Trophoblast cell (in vitro differentiated cells and primary cell): ENCODE results near the gene RPIA.
A peak's percentile ranks its signal among the peaks of the same experiment; 100 is the strongest.

Experiments
- DNase-seq, 2 donors: peaks; one replicate each; pipeline ENCODE4 v3.0.0-alpha.2; 2016
- H2AFZ ChIP-seq: 2 replicates; pipeline ENCODE4 v1.6.1; 2013; ENCODE audit warnings: low read length, moderate library complexity, mild to moderate bottlenecking; ENCODE audit not compliant: insufficient read depth, poor library complexity
- H2AK5ac ChIP-seq: 2 replicates; pipeline ENCODE4 v1.6.1; 2013; ENCODE audit warnings: mild to moderate bottlenecking, low read length
- H2BK120ac ChIP-seq: 2 replicates; pipeline ENCODE4 v1.6.1; 2013; ENCODE audit warnings: low read length, mild to moderate bottlenecking, moderate library complexity; ENCODE audit not compliant: insufficient read depth, poor library complexity
- H2BK12ac ChIP-seq: 2 replicates; pipeline ENCODE4 v1.6.1; 2013; ENCODE audit warnings: mild to moderate bottlenecking, low read length, moderate library complexity
- H2BK5ac ChIP-seq: 2 replicates; pipeline ENCODE4 v1.6.1; 2013; ENCODE audit warnings: low read length, low read depth, moderate library complexity, mild to moderate bottlenecking; ENCODE audit not compliant: poor library complexity
- H3K14ac ChIP-seq: 2 replicates; pipeline ENCODE4 v1.6.1; 2013; ENCODE audit warnings: mild to moderate bottlenecking, low read length
- H3K18ac ChIP-seq: 2 replicates; pipeline ENCODE4 v1.6.1; 2013; ENCODE audit warnings: mild to moderate bottlenecking, low read length
- H3K23ac ChIP-seq: 2 replicates; pipeline ENCODE4 v1.6.1; 2013; ENCODE audit warnings: low read length
- H3K27ac ChIP-seq: 2 replicates; pipeline ENCODE4 v1.5.1; 2013; ENCODE audit warnings: low read depth, mild to moderate bottlenecking, inconsistent platforms, low read length, moderate library complexity
- H3K27me3 ChIP-seq: 2 replicates; pipeline ENCODE4 v1.6.1; 2013; ENCODE audit warnings: inconsistent platforms, mild to moderate bottlenecking, low read length, moderate library complexity; ENCODE audit not compliant: insufficient read depth
- H3K36me3 ChIP-seq, 2 experiments: 1 replicate in 1 of 2; 2 replicates in 1 of 2; pipeline ENCODE4 v1.6.1; 2013; ENCODE audit warnings: low read length in 2 of 2, mild to moderate bottlenecking in 2 of 2, moderate library complexity in 1 of 2; ENCODE audit not compliant: insufficient read depth in 2 of 2, control insufficient read depth in 1 of 2
- H3K4ac ChIP-seq: 2 replicates; pipeline ENCODE4 v1.6.1; 2013; ENCODE audit warnings: low read depth, mild to moderate bottlenecking, low read length, moderate library complexity
- H3K4me1 ChIP-seq, 2 experiments: 1 replicate in 1 of 2; 2 replicates in 1 of 2; pipeline ENCODE4 v1.6.1; 2013; ENCODE audit warnings: low read length in 2 of 2, mild to moderate bottlenecking in 2 of 2, moderate library complexity in 1 of 2; ENCODE audit not compliant: insufficient read depth in 2 of 2, control insufficient read depth in 1 of 2
- H3K4me2 ChIP-seq: 2 replicates; pipeline ENCODE4 v1.6.1; 2013; ENCODE audit warnings: inconsistent platforms, mild to moderate bottlenecking, low read length, moderate library complexity
- H3K4me3 ChIP-seq: 2 replicates; pipeline ENCODE4 v1.5.1; 2013; ENCODE audit warnings: mild to moderate bottlenecking, low read depth, low read length, inconsistent platforms
- H3K79me1 ChIP-seq: one replicate; pipeline ENCODE4 v1.6.1; 2013; ENCODE audit warnings: low read length
- H3K79me2 ChIP-seq: 2 replicates; pipeline ENCODE4 v1.6.1; 2013; ENCODE audit warnings: low read length, mild to moderate bottlenecking; ENCODE audit not compliant: control insufficient read depth, insufficient read depth, poor library complexity
- H3K9ac ChIP-seq: 2 replicates; pipeline ENCODE4 v1.6.1; 2013; ENCODE audit warnings: mild to moderate bottlenecking, low read length
- H3K9me3 ChIP-seq: 2 replicates; pipeline ENCODE4 v1.6.1; 2013; ENCODE audit warnings: low read depth, mild to moderate bottlenecking, control low read depth, inconsistent platforms, low read length; ENCODE audit not compliant: insufficient read depth
- H4K12ac ChIP-seq: 2 replicates; pipeline ENCODE4 v1.6.1; 2013; ENCODE audit warnings: low read depth, mild to moderate bottlenecking, low read length, moderate library complexity
- H4K8ac ChIP-seq: 2 replicates; pipeline ENCODE4 v1.6.1; 2013; ENCODE audit warnings: low read depth, mild to moderate bottlenecking, low read length, moderate library complexity
- H4K91ac ChIP-seq: one replicate; pipeline ENCODE4 v1.6.1; 2013; ENCODE audit warnings: low read depth, mild to moderate bottlenecking, low read length, moderate library complexity
- WGBS: extraction: QIAGEN DNeasy Blood & Tissue Kit; methylation state at CpG from one replicate; pipeline ENCODE4 v1.1.7; 2013; ENCODE audit warnings: missing lambda C conversion rate; ENCODE audit not compliant: insufficient read length, insufficient coverage; ENCODE audit errors: extremely low coverage; 5-methylcytosine and 5-hydroxymethylcytosine counted together

Gene RPIA

DNA sequence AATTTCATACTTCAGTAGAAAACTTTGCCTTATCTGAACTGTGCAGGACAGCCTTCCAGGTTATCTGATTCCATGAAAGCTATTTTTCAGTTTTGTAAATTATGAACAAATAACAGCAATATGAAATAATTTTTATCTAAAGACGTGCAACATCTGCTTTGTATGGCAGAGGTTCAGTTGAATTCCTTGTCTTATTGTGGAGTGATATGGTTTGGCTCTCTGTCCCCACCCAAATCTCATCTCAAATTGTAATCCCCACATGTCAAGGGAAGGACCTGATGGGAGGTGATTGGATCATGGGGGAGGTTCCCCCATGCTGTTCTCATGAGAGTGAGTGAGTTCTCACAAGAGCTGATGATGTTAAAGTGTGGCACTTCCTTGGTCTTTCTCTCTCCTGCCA, 18.1 kb upstream of the RPIA start:
- Histone ChIP-seq H2BK12ac (no peak overlapping the region), H3K9me3 (no peaks in the 10 kb centered on the region), H3K14ac (no peak overlapping the region), H3K36me3 (no peaks in the 10 kb centered on the region), H3K79me1 (no peaks in the 10 kb centered on the region), H3K4me1 (no peaks in the 10 kb centered on the region), H2AK5ac (no peak overlapping the region), H4K91ac (no peak overlapping the region), H3K27me3 (no peaks in the 10 kb centered on the region), H4K8ac (no peak overlapping the region), H3K4me2 (no peak overlapping the region), H3K27ac (no peak overlapping the region), H3K9ac (no peak overlapping the region), H3K18ac (no peak overlapping the region), H2AFZ (no peak overlapping the region), H3K4ac (no peak overlapping the region), H3K4me3 (no peak overlapping the region), H4K12ac (no peak overlapping the region), H3K23ac (no peak overlapping the region), H3K79me2 (no peaks in the 10 kb centered on the region), H2BK5ac (no peak overlapping the region), H2BK120ac (no peak overlapping the region)
- no peak for DNase-seq
- WGBS: no CpG with 5 or more reads among the region's 1 CpG

DNA sequence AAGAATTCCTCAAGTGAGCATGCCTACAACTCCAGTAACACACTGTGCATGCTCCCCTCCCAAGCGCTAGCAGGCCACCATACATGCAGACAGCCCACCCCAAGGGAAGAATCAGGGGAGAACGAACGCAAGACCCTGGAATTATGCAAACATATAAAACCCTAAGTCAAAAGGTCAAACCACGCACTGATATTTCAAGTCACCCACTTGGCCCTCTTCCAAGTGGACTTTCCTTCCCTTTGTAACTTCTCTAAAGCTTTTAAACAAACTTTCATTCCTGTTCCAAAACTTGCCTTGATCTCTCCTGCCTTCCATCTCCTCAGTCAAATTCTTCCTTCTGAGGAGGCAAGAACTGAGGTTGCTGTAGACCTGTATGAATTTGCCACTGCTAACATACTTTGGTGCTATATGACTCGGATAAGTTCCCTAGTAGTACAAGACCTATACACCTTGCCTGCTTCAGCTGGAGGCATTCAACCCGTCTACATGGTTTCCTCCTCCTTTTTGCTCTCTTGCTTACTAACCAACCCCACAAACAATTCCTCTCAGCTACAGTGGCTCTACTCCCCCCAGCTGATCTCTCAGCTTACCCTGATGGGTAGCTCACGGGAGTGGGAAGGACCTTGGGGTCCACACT, 11.1 kb upstream of the RPIA start:
- no peak overlapping the region for H2BK12ac ChIP-seq
- no CpG with 5 or more reads among the region's 7 CpGs for WGBS
- no peak overlapping the region for H3K4me2 ChIP-seq
- no peak overlapping the region for H3K23ac ChIP-seq
- no peak overlapping the region for H4K12ac ChIP-seq
- no peaks in the 10 kb centered on the region for H3K27me3 ChIP-seq
- no peak overlapping the region for H2AFZ ChIP-seq
- DNase-seq: peak in 1 of 2 donors; percentile 15
- no peak overlapping the region for H3K4ac ChIP-seq
- H2BK5ac ChIP-seq: no peak overlapping the region
- no peak overlapping the region for H3K18ac ChIP-seq
- H3K4me1 ChIP-seq: no peaks in the 10 kb centered on the region
- H3K79me2 ChIP-seq: no peaks in the 10 kb centered on the region
- no peaks in the 10 kb centered on the region for H3K79me1 ChIP-seq
- no peak overlapping the region for H3K4me3 ChIP-seq
- peaks cover 6% of the 10 kb centered on the region for H3K9me3 ChIP-seq
- H4K91ac ChIP-seq: no peak overlapping the region
- H3K9ac ChIP-seq: no peak overlapping the region
- H3K14ac ChIP-seq: no peak overlapping the region
- no peak overlapping the region for H4K8ac ChIP-seq
- H3K36me3 ChIP-seq: no peaks in the 10 kb centered on the region
- H2AK5ac ChIP-seq: no peak overlapping the region
- no peak overlapping the region for H2BK120ac ChIP-seq
- no peak overlapping the region for H3K27ac ChIP-seq

DNA sequence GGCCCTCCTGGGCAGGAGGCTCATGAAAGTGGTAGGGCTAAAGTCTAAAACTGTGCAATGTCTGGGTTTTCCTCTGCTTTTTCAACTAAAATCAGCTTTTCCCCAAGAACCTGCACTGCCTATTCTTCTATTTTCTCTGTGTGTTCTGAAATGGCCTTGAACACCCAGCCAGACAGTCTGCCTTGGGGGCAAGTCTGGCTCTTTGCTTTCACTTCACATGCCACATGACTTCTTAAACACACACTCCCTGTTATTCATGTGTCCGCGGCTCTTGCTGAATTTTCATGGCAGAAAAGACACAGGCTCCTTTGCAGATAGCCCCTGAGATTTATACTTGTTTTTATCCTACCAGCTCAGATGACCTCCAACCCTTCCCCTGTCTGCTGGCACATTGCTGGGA, 10.6 kb upstream of the RPIA start:
- no peaks in the 10 kb centered on the region for H3K27me3 ChIP-seq
- no peak for DNase-seq

DNA sequence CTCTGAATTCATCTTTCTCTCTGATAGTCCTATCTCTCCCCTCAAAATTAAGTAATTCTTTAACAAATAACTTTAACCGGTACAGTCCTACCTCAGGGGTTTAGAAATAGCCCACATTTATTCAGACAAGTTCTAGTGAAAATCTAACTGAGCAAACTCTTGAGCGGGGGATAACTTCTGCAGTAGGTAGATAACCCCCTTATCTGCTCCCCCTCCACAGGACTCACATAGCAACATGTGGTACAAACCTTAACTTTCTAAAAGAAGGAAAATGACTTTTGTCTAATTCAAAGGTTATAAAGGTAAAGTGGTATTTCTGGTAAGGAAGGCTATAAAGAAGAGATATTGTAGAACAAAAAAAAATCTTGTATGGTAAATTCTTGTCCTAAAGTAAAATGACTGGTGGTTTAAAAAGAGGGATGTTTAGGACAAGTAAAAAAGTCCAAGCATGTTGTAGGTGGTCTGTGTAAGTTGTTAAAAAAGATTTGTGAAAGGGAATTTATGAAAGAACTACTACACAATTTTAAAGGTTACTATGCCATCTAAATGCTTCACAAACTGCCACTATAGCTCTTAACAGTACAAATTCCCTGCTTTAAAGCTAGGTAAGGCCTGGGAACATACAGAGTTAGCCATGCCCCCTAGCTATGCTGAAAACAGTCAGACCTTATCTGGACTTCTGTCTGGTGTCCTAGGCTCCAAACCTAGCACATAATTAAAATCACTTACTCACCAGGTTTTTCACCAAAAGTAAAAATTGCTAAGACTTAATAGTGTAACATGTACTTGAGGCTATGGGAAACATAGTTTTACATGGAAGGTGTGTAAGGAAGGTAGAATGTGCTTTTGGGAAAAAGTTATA, 8.1 kb upstream of the RPIA start:
- Histone ChIP-seq H3K79me2 (no peaks in the 10 kb centered on the region), H3K9ac (no peak overlapping the region), H2BK5ac (no peak overlapping the region), H3K79me1 (no peaks in the 10 kb centered on the region), H4K12ac (no peak overlapping the region), H3K4ac (no peak overlapping the region), H2BK12ac (no peak overlapping the region), H3K36me3 (no peaks in the 10 kb centered on the region), H4K91ac (no peak overlapping the region), H4K8ac (no peak overlapping the region), H2AK5ac (no peak overlapping the region), H3K27me3 (no peaks in the 10 kb centered on the region), H3K14ac (no peak overlapping the region), H3K4me2 (no peak overlapping the region), H3K9me3 (peaks cover 8% of the 10 kb centered on the region), H3K23ac (no peak overlapping the region), H3K18ac (no peak overlapping the region), H2AFZ (no peak overlapping the region), H3K27ac (no peak overlapping the region), H3K4me1 (no peaks in the 10 kb centered on the region), H2BK120ac (no peak overlapping the region), H3K4me3 (no peak overlapping the region)
- no CpG with 5 or more reads among the region's 2 CpGs for WGBS
- DNase-seq: no peak

More for the DNA sequence above, 10.6 kb upstream of the RPIA start:
- WGBS: no CpG with 5 or more reads among the region's 2 CpGs
- Histone ChIP-seq H3K9me3 (peaks cover 6% of the 10 kb centered on the region), H2BK120ac (no peak overlapping the region), H3K79me1 (no peaks in the 10 kb centered on the region), H3K36me3 (no peaks in the 10 kb centered on the region), H3K79me2 (no peaks in the 10 kb centered on the region), H3K27ac (no peak overlapping the region), H4K12ac (no peak overlapping the region), H4K8ac (no peak overlapping the region), H3K14ac (no peak overlapping the region), H3K4ac (no peak overlapping the region), H2AFZ (no peak overlapping the region), H3K18ac (no peak overlapping the region), H4K91ac (no peak overlapping the region), H2AK5ac (no peak overlapping the region), H3K23ac (no peak overlapping the region), H2BK5ac (no peak overlapping the region), H3K4me2 (no peak overlapping the region), H3K9ac (no peak overlapping the region), H2BK12ac (no peak overlapping the region), H3K4me1 (no peaks in the 10 kb centered on the region), H3K4me3 (no peak overlapping the region)
